Measurements from ENCODE around the gene PRKCB. TPM values are rescaled to one million over a fixed set of nuclear protein-coding genes. Genes with fewer than 3 reads are reported as not detected.

PRKCB gene
- polyA plus RNA-seq, 1 donor from 2014 or later, result 27.6 TPM

GRCh38 chr16:24232936-24233335, 397.2 kb downstream of the PRKCB start:
- no peak overlapping the region for H3K27ac ChIP-seq (ENCODE audit: low read length)
- no peak overlapping the region for H2AFZ ChIP-seq (ENCODE audit: low read depth, low read length)
- H3F3A ChIP-seq (ENCODE audit: insufficient read depth, low read length, poor library complexity, severe bottlenecking), result no peaks in the 10 kb centered on the region

GRCh38 chr16:24234737-24235136, 399.0 kb downstream of the PRKCB start:
- Histone ChIP-seq H3F3A (ENCODE audit: insufficient read depth, low read length, poor library complexity, severe bottlenecking) (no peaks in the 10 kb centered on the region), H3K79me2 (replicated peaks; ENCODE audit: insufficient read depth, low read length) (no peaks in the 10 kb centered on the region), H4K20me1 (ENCODE audit: insufficient read depth) (no peaks in the 10 kb centered on the region), H3K9me3 (ENCODE audit: low read length) (no peaks in the 10 kb centered on the region), H3K27me3 (ENCODE audit: insufficient read depth, low read depth, low read length) (no peaks in the 10 kb centered on the region), H3K27ac (ENCODE audit: low read length) (no peak overlapping the region), H2AFZ (ENCODE audit: low read depth, low read length) (no peak overlapping the region), H3K4me2 (ENCODE audit: low read length) (no peak overlapping the region), H3K9me2 (ENCODE audit: insufficient read depth, low read length) (no peaks in the 10 kb centered on the region), H3K36me3 (ENCODE audit: insufficient read depth, low read length) (no peaks in the 10 kb centered on the region), H3K9ac (ENCODE audit: low read length) (no peak overlapping the region), H3K4me3 (ENCODE audit: low read length) (no peak overlapping the region)
- TF ChIP-seq POLR2AphosphoS5 (IDR thresholded peaks at IDR 0.05), result no peak
- no peak for TF ChIP-seq TAF1 (IDR thresholded peaks at IDR 0.05; ENCODE audit: low read depth)
- no peak for TF ChIP-seq MXI1 (conservative IDR thresholded peaks at IDR 0.05; ENCODE audit: poor library complexity, severe bottlenecking)
- TF ChIP-seq SMC3 (conservative IDR thresholded peaks at IDR 0.05; ENCODE audit: poor library complexity), result no peak
- no peak for TF ChIP-seq RAD21 (conservative IDR thresholded peaks at IDR 0.05)
- TF ChIP-seq CTCF (IDR thresholded peaks at IDR 0.05; ENCODE audit: poor library complexity, severe bottlenecking), result no peak
- TF ChIP-seq EZH2 (IDR thresholded peaks at IDR 0.05; ENCODE audit: borderline replicate concordance, insufficient read depth, low read length, poor library complexity, severe bottlenecking), result no peak
- TF ChIP-seq EP300 (conservative IDR thresholded peaks at IDR 0.05; ENCODE audit: poor library complexity, severe bottlenecking), result no peak

More at GRCh38 chr16:24232936-24233335, 397.2 kb downstream of the PRKCB start:
- H3K9me3 ChIP-seq (ENCODE audit: low read length), result no peaks in the 10 kb centered on the region
- no peaks in the 10 kb centered on the region for H3K27me3 ChIP-seq (ENCODE audit: insufficient read depth, low read depth, low read length)
- TF ChIP-seq EP300 (conservative IDR thresholded peaks at IDR 0.05; ENCODE audit: poor library complexity, severe bottlenecking) (no peak), RAD21 (conservative IDR thresholded peaks at IDR 0.05) (no peak), TAF1 (IDR thresholded peaks at IDR 0.05; ENCODE audit: low read depth) (no peak), REST (IDR thresholded peaks at IDR 0.05; ENCODE audit: borderline replicate concordance) (no peak), SMC3 (conservative IDR thresholded peaks at IDR 0.05; ENCODE audit: poor library complexity) (no peak), CTCF (IDR thresholded peaks at IDR 0.05; ENCODE audit: poor library complexity, severe bottlenecking) (no peak), MXI1 (conservative IDR thresholded peaks at IDR 0.05; ENCODE audit: poor library complexity, severe bottlenecking) (no peak), EZH2 (IDR thresholded peaks at IDR 0.05; ENCODE audit: borderline replicate concordance, insufficient read depth, low read length, poor library complexity, severe bottlenecking) (no peak), POLR2AphosphoS5 (IDR thresholded peaks at IDR 0.05) (no peak)
- no peaks in the 10 kb centered on the region for H3K9me2 ChIP-seq (ENCODE audit: insufficient read depth, low read length)
- H4K20me1 ChIP-seq (ENCODE audit: insufficient read depth), result no peaks in the 10 kb centered on the region
- H3K36me3 ChIP-seq (ENCODE audit: insufficient read depth, low read length), result no peaks in the 10 kb centered on the region
- no peak overlapping the region for H3K4me2 ChIP-seq (ENCODE audit: low read length)
- H3K9ac ChIP-seq (ENCODE audit: low read length), result no peak overlapping the region
- no peaks in the 10 kb centered on the region for H3K79me2 ChIP-seq (replicated peaks; ENCODE audit: insufficient read depth, low read length)
- no peak overlapping the region for H3K4me3 ChIP-seq (ENCODE audit: low read length)

Measured in neural cell (in vitro differentiated cells).